ENCODE results near the gene RPL36AL.
A peak's percentile ranks its signal among the peaks of the same experiment; 100 is the strongest.
"Not testable (repeated sequence)": the region's sequence is repeated elsewhere in the genome, so short reads cannot be mapped to it uniquely, and the experiment has no call there.

RPL36AL gene

GRCh38 chr14:49623941-49624839, 3.8 kb upstream of the RPL36AL start:
- peak; percentile 33 for DNase-seq (ENCODE audit: low spot score)
- TF ChIP-seq CTCF (IDR thresholded peaks at IDR 0.05; ENCODE audit: extremely low read depth, missing control alignments), result no peak

GRCh38 chr14:49623387-49623786, 3.0 kb upstream of the RPL36AL start:
- no peak for DNase-seq (ENCODE audit: low spot score)

GRCh38 chr14:49622022-49622607, 1.7 kb upstream of the RPL36AL start:
- TF ChIP-seq CTCF (IDR thresholded peaks at IDR 0.05; ENCODE audit: extremely low read depth, missing control alignments), result no peak
- no peak for DNase-seq (ENCODE audit: low spot score)

More at GRCh38 chr14:49623387-49623786, 3.0 kb upstream of the RPL36AL start:
- no peak for TF ChIP-seq CTCF (IDR thresholded peaks at IDR 0.05; ENCODE audit: extremely low read depth, missing control alignments)

GRCh38 chr14:49621114-49621881, 872 bp upstream of the RPL36AL start:
- DNase-seq (ENCODE audit: low spot score), result peak; percentile 65
- no peak for TF ChIP-seq CTCF (IDR thresholded peaks at IDR 0.05; ENCODE audit: extremely low read depth, missing control alignments)

GRCh38 chr14:49619730-49620129, 696 bp downstream of the RPL36AL start:
- no peak for TF ChIP-seq CTCF (IDR thresholded peaks at IDR 0.05; ENCODE audit: extremely low read depth, missing control alignments)
- no peak for DNase-seq (ENCODE audit: low spot score)

GRCh38 chr14:49619273-49619672, 1.2 kb downstream of the RPL36AL start:
- not testable (repeated sequence) for DNase-seq (ENCODE audit: low spot score)

- no peak for TF ChIP-seq CTCF (IDR thresholded peaks at IDR 0.05; ENCODE audit: extremely low read depth, missing control alignments)
- DNase-seq (ENCODE audit: low spot score), result no peak
These were observed 2.4 kb downstream of the RPL36AL start for GRCh38 chr14:49617852-49618519.
